HG02642 (cell line): ENCODE data around the gene PIP4K2A.

Experiments
- ATAC-seq: cut with Tn5 transposase; IDR thresholded peaks from one replicate; pipeline ENCODE4 v1.9.1; 2021; ENCODE audit warnings: mild to moderate bottlenecking; ENCODE audit not compliant: unreplicated experiment, poor library complexity

Gene PIP4K2A

DNA sequence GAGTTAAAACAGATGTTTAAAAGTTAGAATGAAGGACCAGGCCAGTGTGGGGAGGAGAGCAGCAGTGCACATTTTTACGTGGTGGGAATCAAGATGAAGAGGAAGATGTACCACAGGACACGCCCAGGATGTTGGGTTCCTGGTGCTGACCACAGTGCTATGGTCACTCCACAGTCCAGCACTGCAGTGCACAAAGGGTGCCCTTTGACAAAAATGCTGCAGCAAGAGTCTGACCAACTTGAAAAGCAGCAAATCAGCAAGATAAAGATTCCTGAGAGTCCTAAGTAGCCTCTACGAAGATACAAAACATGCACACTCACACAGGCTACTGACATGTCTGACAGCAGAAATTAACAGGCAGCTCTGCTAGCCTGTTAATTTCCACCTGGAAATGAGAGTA is 107.1 kb downstream of the PIP4K2A start:
- ATAC-seq, result no peak

DNA sequence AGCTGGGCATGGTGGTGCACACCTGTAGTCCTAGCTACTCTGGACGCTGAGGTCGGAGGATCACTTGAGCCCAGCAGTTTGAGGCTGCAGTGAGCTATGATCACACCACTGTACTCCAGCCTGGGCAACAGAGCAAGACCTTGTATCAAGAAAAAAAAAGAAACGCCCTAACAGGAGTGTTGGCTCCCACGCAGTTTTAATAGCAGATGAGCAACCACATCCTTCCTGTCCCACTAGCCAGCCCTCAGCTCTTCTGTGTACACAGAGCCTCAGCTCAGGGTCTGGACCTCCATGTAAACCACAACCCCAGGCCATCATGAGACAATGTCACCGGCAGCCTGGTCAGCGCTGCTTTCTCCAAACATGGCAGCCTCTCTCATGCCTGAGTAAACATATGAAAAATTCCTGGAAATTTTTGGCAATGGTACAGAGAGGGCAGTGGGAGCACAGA is 108.2 kb downstream of the PIP4K2A start:
- peak; percentile 97 for ATAC-seq

- no peak for ATAC-seq
These were observed 109.2 kb downstream of the PIP4K2A start for GRCh38 chr10:22605168-22605567.

GRCh38 chr10:22604344-22605126 is 109.8 kb downstream of the PIP4K2A start:
- no peak for ATAC-seq

- no peak for ATAC-seq
These were observed 110.8 kb downstream of the PIP4K2A start for GRCh38 chr10:22603581-22603980.

- ATAC-seq, result no peak
These were observed 112.8 kb downstream of the PIP4K2A start for GRCh38 chr10:22601618-22602017.

GRCh38 chr10:22599636-22600228 is 114.6 kb downstream of the PIP4K2A start:
- ATAC-seq, result no peak

- no peak for ATAC-seq
These were observed 115.3 kb downstream of the PIP4K2A start for GRCh38 chr10:22599048-22599561.

DNA sequence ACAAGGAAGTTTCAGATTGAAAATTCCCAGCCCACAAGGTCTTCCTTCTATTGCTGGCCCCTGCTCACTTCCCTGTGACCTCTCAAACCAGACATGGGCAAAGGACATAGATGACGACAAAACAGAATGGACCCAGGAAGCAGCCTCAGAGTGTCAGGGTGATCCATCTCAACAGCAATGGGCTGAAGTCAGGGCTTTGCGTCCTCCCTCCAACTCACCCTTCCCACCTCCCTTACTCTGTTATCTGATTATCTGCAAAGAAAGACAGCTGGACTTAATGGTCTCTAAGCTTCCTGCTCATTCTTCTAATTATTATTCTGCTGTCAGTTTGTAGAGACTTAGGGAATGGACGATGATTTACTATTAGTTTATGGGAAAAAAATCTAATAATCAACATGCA is 115.9 kb downstream of the PIP4K2A start:
- no peak for ATAC-seq

DNA sequence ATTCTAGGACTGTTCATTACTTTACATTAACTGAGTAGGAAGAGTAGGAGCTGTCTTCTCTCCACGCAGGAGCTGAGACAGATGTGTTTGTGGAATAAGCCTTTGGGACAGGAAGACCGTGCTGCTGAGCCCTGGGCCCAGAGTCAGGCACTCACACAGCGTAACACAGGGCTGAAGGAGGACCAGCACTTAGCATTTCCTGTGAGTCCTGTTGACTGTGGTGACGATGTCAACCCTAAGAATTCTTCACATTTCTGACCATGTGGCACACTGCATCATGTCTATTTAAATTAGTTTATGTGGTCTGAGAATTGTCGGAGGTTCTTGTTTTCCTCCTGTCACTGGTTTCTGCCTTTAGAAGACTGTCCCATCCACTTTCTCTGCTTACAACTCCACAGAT is 117.2 kb downstream of the PIP4K2A start:
- peak; percentile 51 for ATAC-seq

DNA sequence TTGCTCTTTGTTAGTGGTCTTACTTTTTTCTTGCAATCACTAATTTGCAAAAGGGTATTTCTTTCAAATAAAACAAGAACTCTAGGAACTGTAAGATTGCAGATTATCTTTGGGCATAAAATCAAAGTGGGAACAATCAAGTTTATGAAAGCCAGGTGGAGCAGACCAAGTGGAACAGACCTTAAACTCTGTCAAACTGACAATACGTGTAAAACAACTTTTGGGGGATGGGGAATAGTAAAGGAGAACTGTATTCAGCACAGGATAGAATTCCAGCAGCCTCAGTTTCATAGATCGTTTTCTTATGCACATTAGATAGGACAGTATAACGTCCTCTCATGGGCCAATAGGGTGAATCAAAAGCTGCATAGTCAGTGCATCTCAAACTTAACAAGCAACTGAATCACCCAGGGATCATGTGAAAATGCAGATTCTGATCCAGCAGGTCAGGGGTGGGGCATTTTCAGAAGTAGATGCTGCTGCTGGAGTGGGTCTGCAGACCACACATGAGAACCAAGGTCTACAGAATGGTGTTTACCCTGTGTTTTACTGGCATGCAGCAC is 120.7 kb downstream of the PIP4K2A start:
- no peak for ATAC-seq

DNA sequence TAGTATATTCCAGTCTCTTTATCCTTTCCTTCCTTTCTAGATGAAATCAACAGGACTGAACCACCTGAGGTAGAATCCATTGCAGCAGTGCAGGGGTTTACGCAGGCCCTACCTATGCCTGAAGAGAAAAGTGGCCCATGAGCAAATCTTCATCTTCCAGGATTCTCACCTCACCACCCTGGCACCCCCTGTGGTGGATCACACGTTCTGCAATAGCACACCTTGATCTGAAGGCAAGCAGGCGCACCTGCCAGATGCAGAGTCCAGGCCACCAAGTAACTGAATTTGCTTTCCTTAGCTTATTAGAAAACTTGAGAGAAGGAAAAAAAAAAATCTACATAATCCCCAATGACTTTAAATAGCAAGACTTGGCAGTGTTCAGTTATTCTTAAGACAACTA is 121.4 kb downstream of the PIP4K2A start:
- no peak for ATAC-seq

GRCh38 chr10:22589851-22590514 is 124.4 kb downstream of the PIP4K2A start:
- no peak for ATAC-seq

- no peak for ATAC-seq
These were observed 125.9 kb downstream of the PIP4K2A start for GRCh38 chr10:22588462-22588861.

DNA sequence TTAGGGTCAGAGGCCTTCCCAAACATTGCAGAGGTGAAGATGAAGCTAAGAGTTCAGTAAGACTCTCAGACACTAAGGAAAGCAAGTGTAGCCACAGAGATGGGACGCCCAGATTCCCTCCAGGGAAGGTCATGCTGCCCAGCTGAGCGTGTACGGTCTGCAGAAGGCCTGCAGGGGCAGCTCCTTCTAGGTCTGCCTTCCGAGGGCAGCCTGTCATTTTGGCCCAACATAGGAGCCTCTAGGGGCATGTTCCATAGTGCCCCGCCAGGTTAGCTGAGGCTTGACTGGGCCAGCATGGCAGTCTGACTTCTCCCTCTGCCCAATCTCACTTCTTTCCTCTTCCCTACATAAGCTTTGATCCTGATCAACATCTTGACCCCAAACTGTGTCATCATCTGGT is 130.7 kb downstream of the PIP4K2A start:
- no peak for ATAC-seq

GRCh38 chr10:22581461-22581860 is 132.9 kb downstream of the PIP4K2A start:
- no peak for ATAC-seq

GRCh38 chr10:22580711-22581110 is 133.7 kb downstream of the PIP4K2A start:
- ATAC-seq, result no peak

DNA sequence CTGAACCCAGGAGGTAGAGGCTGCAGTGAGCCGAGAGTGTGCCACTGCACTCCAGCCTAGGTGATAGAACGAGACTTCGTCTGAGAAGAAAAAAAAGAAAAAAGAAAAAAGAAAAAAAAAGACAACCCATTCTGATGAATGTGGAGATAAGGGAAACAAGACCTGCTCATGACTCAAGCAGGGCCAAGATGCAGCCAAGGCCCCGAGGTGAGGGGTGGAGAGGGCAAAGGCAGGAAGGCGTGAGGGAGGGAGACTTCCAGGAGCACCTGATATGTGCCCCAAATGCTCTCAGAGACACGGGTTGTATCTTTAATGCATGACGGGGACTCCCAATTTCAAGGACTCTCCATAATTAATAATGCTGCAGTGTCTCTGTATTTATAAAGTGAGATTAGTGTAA is 134.6 kb downstream of the PIP4K2A start:
- no peak for ATAC-seq

- no peak for ATAC-seq
These were observed 140.4 kb downstream of the PIP4K2A start for GRCh38 chr10:22573820-22574569.

DNA sequence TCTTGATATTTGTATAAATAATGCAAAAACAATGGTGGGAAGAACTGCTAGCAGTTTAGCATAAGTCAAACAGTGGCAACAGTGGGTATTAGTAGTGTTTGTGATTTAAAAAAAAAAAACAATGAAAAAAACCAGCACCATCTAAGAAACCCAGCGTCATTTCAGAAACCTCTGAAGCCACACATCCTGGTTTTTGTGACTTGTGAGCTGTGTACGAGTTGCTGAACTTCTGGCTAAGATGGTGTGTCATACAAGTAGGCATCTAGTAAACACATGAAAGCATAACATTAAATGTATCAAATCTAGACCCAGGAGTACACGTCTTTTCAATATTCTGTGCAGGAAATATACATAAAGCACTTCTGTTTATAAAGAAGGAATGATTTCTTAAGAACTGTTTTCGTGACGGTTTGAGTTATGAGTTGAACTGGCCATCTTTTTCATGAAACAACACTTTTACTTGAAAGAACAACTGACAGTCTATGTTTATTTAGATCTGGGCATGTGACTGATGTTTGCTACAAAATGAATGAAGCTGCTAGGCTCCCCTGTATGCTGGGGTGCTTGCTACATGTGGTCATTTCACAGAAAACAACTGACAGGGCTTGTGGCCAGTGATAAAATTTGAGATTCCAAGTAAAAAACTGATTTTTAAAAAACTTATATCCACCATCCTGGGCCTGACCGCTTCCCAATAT is 143.5 kb downstream of the PIP4K2A start:
- ATAC-seq, result no peak
